ENCODE data around the gene MON2.

Gene MON2

GRCh38 chr12:62622177-62622576, 155.6 kb downstream of the MON2 start:
- no peak for DNase-seq

- no peak for DNase-seq
Observed at GRCh38 chr12:62625228-62625627, 158.6 kb downstream of the MON2 start.

DNA sequence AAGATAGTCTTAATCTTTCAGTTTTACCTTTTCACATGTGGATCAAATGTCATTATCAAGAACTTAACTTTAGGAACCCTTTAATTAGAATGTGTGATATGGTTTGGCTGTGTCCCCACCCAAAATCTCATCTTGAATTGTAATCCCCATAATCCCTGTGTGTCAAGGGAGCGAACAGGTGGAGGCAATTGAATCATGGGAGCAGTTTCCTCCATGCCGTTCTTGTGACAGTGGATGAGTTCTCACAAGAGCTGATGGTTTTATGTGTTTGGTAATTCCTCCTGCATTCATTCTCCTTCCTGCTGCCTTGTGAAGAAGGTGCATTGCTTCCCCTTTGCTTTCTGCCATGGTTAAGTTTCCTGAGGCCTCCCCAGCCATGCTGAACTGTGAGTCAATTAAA, 160.6 kb downstream of the MON2 start:
- no peak for DNase-seq

GRCh38 chr12:62629413-62629812, 162.8 kb downstream of the MON2 start:
- DNase-seq: no peak

- DNase-seq: no peak
Observed at GRCh38 chr12:62629971-62630739, 163.5 kb downstream of the MON2 start.

DNA sequence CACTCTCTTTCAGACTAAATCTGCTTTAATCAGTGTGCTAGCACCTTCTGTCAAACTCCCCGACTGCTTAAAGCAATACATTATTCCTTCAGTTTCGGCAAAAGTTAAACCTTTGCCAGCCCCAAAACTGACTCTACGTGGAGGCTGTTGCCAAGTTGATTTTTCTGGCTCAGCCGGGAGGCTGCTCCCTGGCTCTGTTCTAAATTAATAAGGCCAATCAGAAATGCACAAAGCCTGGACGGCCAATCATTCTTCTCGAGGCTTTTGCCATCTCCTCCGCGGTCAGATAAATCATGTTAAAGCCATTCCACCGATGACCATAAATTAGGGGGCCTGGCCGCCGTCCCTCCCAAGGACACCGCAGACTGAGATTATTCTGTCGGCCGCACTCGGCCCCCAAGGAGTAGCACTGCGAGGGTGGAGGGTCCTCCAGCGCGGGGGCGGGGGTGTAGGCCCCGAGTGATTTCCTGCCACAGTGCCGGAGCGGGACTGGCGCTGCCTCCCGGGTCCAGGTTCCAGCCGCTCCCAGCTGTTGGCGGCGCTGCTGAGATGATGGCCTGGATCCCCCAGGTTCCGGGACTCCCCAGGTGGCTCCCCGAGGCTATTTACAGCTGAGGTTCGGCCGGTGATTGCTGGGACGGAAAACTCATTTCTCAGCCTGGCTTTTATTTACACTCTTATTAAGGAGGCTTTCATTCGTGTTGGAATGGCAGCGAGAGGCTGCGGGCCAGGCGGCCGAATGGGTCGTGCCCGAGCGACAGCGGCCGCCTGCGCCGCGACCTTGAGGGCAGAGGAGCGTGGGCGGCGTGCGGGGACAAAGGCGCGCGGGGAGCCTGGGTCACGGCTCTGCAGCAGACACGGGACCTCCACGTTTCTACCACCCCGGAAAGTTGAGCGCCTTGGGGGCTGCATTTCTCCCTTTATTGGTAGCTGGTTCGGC, 165.1 kb downstream of the MON2 start:
- no peak for DNase-seq

DNA sequence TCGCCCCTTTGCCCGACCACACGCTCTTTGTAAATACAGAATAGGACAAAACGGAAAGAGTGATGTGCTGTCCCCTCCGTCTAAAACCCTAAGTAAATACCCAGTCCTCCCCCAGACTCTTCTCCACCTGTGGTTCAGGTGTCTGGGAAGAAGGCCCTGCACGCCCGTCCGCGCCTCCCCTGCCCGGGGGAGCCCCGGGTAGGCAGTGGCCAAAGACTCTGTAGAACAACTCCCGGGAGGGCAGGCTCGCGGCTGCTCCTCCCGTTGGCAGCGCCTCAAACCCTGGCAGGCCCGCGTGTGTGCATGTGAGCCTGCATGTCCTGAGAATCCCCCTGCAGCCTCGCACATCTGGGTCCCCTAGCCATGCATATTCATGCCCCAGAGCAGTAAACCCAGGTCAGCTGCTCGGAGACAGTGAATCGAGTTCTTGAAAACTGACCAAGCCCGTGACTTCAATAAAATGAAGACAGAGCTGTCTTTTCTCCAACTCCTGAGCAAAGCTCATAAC, 165.8 kb downstream of the MON2 start:
- DNase-seq: no peak

DNA sequence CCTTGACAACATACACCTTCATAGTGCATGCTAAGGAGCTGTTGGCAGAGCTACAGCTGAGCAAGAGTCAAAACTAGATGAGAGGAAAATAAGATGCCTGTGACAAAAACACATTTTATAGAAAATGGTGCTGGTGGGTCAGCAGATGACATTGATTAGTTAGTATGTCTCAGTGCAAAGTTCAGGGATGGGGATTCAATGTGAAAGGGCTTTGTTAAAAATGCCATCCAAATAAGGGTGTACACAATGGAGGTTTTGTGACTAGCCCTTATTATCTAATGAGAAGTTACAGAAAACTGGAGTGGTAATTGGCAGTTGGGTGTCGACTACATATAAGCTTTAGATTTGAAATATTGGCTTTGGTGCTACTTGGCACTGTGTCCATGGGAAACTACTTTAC, 169.0 kb downstream of the MON2 start:
- DNase-seq: no peak

DNA sequence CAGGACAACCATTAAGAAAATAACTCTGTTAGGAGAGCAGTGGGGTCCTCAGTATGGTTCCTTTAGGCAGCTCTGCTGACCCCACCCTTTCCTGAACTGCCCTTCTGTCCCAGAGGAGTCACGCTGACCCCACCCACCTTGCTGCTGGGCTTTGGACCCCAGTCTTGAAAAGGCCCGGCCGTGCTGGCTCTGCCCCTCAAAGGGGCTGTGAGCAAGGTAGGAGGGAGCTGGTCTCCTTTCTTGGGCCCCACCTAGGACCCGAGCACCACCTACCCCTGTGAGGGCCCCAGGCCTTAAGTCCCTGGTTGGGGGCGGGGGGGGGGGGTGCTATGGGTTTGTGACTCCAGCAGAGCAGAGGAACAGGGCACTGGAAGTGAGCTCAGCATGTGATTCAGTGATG, 171.1 kb downstream of the MON2 start:
- DNase-seq: no peak

DNA sequence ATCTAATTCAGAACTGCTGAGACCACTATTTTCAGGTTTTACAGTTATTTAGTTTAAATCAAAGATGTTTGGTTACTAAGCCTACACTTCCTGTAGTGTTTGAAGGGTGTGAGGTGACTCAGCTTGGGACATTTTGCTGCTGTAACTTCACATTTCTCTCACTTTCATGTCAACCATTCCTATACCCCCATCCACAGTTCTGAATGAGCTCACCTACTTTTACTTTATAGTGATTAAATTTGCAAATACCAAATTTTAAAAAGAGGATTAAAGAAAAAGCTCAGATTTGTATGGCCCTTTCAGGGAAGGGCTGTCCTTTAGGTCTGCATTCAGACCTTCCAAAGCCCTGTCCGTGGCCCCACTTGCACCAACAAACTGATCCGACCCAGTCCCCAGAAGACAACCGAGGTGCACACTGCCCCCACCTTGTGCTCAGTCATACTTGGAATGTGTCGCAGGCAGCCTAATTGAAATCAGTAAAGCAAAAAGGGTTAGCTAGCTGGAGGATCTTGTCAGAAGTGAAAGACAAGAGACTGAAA, 174.4 kb downstream of the MON2 start:
- peak; percentile 12 for DNase-seq

DNA sequence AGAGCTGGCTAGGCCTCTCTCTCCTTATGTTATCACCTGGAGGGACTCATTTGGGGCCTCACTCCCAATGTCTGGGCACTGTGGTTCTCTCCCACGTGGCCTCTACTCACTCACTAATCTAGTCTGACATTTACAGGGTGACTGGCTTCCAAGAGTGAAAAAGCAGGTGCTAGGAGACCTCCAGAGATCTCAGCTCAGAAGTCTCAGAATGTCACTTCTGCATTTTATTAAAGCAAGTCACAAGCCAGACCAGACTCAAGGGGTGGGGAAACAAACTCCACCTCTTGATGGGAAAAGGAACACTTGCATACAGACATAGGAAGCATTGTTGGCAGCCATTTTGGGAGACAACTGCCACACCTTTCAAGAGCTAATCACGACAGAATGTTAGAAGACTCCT, 175.9 kb downstream of the MON2 start:
- no peak for DNase-seq

GRCh38 chr12:62643486-62643885, 176.9 kb downstream of the MON2 start:
- DNase-seq: no peak

- no peak for DNase-seq
Observed at GRCh38 chr12:62646566-62646965, 179.9 kb downstream of the MON2 start.

DNA sequence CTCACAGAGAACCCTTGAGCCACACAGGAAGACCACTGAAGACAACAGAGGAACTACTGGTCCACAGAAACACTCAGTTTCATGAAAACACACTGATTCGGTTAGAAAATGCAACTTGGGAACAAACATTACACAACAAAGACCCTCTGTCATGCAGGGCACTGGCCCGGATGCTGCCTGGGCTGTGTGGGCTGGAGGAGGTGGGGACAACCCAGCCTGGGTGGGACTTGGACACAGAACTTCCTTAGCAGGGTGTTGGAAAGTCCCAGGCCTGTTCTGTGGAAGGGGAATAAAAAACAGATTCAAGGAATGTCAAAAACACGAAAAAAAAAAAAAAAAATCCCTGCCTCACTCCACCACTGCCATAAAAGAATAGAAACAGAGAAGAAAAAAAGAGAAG, 181.0 kb downstream of the MON2 start:
- DNase-seq: no peak

GRCh38 chr12:62649412-62650138, 182.9 kb downstream of the MON2 start:
- no peak for DNase-seq
